NCI-H345 treated with DMSO at 0.1 percent for 48 hours (cell line): Measurements from ENCODE around the gene ATAD1.
"Not testable (repeated sequence)": the region's sequence is repeated elsewhere in the genome, so short reads cannot be mapped to it uniquely, and the experiment has no call there.

ENCODE experiments used
- DNase-seq: peaks from one replicate; lab custom pipeline; 2025; ENCODE audit not compliant: unreplicated experiment; lab: John Stamatoyannopoulos, UW

ATAD1 gene

GRCh38 chr10:87759551-87759950 is 58.5 kb downstream of the ATAD1 start:
- no peak for DNase-seq

- DNase-seq, result no peak
Observed at GRCh38 chr10:87757685-87758084, 60.3 kb downstream of the ATAD1 start.

DNA sequence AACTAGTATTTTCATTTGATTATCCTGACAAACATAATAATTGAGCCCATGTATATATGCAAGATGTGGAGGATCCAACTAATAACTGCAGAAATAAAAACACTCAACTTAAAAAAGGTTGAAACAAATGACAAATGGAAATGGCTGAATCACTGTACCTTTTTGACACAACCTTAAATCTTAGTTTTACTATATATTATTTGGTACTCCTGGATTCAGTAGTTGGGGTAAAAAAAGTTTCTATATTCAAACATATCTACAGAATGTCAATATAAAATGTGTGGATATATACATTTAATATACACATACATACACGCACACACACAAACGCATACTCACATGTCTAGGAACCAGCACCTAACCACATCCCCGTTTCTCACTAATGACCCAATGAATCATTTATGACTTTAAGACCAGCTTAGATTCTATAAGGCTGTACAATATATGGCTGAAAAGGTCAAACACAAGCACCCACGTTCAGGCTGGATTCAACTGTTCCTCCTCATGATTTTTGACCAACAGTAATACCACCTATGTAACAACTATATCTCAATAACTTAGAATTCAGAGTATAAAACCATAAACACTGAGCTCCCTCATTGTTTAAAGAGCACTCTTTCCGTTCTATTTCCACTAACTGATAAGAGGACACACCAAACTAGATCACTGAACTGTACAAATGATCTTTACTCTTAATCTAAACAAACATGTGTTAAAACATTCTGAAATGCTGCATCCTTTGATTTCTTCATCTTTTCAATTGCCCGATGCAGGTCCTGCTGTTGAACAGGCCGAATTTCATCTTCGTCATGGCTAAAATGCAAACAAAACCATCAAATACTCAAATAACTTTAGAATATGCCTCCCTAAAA is 63.8 kb downstream of the ATAD1 start:
- DNase-seq, result no peak

GRCh38 chr10:87752566-87752965 is 65.5 kb downstream of the ATAD1 start:
- DNase-seq, result no peak

GRCh38 chr10:87751274-87751673 is 66.8 kb downstream of the ATAD1 start:
- no peak for DNase-seq

DNA sequence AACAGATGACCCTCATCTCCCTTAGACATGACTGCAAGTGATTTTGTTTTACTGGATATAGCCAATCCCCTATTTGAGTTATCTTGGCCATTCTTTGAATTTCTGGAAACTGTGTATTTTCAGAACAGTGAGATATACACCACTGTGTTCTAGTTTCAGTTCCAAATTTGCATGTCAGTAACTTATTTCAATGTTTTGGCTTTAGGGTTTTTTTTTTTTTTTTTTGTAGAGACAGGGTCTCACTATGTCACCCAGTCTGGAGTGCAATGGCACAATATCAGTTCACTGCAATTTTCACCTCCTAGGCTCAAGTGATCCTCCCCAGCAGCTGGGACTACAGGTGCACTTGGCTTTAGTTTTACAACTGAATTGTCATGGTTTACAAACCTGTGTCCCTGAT is 67.2 kb downstream of the ATAD1 start:
- DNase-seq, result no peak

- no peak for DNase-seq
Observed at GRCh38 chr10:87750001-87750671, 67.9 kb downstream of the ATAD1 start.

DNA sequence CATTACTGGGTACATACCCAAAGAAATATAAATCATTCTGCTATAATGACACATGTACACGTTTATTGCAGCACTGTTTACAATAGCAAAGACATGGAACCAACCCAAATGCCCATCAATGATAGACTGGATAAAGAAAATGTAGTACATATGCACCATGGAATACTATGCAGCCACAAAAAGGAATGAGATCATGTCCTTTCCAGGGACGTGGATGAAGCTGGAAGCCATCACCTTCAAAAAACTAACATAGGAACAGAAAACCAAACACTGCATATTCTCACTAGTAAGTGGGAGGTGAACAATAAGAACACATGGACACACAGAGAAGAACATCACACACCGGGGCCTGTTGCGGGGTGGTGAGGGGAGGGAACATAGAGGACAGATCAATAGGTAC is 69.8 kb downstream of the ATAD1 start:
- DNase-seq, result not testable (repeated sequence)

DNA sequence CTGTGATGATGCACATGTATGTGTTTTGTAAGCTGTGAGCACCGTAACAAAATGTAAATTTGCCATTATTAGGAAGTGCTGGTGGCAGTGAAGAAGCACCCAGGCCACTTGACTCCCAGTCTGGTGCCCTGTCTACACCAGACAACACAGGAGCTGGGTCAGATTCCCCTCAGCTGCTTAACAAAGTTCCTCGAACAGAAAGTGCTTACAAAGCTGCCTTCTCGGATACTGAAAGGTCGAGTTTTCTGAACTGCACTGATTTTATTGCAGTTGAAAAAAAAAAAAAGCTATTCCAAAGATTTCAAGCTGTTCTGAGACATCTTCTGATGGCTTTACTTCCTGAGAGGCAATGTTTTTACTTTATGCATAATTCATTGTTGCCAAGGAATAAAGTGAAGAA is 71.1 kb downstream of the ATAD1 start:
- no peak for DNase-seq

DNA sequence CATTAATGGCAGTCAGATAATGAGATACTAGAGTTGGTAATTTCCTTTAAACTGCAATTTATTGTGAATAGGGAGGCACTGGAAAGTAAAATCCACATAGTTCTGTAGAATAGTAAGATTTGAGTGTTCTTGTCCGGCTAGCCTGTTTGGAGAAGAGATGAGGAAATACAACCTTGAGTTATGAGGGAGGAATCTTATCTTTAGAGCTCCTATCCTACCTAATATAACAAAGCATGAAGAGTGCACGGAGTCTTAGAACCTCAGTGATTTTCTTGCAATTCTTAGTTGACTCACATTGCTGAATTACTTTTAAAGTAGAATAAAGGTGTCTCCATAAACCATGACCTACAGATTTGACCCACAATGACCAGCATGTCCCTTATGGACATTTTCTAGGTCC is 73.4 kb downstream of the ATAD1 start:
- no peak for DNase-seq

DNA sequence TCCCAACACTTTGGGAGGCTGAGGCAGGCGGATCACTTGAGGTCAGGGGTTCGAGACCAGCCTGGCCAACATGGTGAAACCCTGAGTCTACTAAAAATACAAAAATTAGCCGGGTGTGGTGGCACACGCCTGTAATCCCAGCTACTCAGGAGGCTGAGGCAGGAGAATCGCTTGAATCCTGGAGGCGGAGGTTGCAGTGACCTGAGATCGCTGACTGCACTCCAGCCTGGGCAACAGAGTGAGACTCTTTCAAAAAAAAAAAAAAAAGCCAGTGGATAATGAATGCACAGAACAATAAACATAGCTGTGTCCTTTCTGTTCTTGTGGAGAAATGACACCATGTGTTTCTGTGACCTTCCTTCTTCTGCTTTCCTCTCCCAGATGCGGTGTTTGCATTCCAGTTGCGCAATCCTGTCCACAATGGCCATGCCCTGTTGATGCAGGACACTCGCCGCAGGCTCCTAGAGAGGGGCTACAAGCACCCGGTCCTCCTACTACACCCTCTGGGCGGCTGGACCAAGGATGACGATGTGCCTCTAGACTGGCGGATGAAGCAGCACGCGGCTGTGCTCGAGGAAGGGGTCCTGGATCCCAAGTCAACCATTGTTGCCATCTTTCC is 74.9 kb downstream of the ATAD1 start:
- DNase-seq, result not testable (repeated sequence)

DNA sequence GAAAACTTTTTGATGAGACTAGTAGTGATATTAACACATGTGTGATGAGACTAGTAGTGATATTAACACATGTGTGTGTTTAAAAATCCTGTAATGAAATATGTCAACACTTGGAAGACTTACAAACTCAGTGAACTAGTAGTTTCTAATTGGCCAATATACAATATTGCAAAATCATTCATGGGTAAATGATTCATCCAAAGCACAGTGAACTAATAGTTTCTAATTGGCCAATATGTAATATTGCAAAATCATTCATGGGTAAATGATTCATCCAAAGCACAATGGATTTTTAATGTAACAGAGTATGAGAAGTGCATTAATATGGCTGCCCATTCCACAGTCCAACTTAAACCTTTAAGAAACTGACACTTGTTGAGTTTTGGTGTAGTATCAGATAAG is 77.8 kb downstream of the ATAD1 start:
- DNase-seq, result no peak

DNA sequence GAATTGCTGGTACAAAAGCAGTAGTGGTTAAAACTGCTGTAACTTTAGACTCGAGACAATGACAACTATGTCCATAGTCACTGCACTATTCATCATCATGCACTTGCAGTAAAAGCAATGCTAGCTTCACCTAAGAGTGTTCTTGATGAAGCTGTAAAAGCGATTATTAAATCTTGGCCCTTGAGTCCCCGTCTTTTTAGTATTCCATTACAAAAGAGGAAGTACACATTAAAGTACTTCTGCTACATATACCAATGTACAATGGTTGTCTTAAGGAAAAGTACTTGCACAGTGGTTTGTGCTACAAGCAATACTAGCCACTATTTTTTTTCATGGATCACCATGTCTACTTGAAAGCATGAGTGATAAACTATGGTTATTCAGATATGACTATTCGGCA is 78.3 kb downstream of the ATAD1 start:
- no peak for DNase-seq

GRCh38 chr10:87738253-87738652 is 79.8 kb downstream of the ATAD1 start:
- DNase-seq, result not testable (repeated sequence)

DNA sequence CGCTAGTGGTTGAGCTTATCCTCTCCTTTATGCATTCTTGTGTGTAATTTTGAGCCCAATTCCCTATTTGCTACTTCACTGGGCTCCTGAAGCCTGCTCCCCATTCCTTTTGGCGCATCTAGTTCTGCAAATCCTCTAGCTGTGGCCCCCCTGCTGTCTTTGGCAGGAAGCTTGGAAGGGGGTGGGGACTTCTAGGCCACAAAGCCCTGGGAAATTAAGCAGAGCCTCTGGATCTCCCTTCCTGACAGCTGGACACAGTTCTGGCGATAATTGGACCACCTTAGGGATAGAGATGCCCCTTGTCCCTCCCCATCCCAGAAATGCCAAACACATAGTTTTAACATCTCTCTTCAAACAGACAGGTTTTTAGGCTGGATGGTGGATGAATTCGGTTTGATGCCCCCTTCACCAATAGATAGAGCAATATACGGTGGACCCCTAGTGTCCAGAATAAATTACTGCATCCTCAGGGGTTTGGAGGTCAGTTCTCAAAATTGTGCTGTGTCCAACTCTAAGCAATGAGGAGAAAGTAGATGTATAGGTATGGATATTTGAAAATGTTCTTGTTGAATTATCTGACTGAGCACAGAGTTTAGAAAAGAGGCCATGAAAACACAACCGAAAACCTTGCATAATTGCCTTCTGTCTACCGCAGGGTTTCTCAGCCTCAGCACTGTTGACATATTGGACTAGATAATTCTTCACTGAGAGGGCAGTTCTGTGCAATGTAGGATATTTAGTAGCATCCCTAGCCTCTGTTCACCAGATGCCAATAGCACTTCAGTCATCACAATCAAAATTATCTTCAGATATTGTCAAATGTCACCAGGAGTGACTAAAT is 82.8 kb downstream of the ATAD1 start:
- peak; percentile 44 for DNase-seq

GRCh38 chr10:87733081-87733480 is 84.9 kb downstream of the ATAD1 start:
- DNase-seq, result no peak

DNA sequence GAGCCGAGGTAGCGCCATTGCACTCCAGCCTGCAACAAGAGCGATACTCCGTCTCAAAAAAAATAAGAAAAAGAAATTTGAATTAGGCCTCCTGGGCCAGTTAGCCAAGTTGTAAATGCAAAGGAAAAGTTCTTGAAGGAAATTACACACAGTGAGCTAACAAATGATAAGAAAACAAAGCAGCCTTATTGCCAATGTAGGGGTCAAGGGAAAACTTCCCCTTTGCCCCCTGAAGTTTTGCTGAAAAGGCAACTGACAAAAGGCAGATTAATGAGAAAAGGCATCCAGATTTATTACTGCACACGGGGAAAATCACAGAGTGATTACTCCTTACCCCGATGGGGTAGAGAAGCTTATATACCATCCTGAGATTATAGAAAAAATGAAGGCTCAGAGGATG is 88.1 kb downstream of the ATAD1 start:
- DNase-seq, result no peak

- DNase-seq, result no peak
Observed at GRCh38 chr10:87724789-87725188, 93.2 kb downstream of the ATAD1 start.

DNA sequence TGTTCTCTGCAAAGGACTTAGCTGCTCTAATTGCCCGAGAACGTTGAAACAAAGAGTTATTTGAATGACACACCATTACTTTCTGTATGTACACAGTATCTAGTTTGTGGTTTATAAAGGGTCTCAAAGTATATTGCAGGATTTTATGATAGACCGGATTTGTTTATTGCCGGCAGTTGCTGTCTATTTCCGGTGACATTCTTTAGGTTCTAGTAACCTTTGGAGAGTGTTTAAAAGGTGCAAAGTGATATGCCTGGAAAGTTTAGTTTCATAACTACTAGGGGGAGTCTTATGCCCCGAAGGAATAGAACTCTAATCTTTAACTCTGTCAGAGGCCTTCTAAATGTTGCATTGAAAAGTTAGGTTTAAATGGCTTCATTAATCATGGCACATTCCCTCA is 94.5 kb downstream of the ATAD1 start:
- no peak for DNase-seq

- no peak for DNase-seq
Observed at GRCh38 chr10:87722716-87723115, 95.3 kb downstream of the ATAD1 start.

DNA sequence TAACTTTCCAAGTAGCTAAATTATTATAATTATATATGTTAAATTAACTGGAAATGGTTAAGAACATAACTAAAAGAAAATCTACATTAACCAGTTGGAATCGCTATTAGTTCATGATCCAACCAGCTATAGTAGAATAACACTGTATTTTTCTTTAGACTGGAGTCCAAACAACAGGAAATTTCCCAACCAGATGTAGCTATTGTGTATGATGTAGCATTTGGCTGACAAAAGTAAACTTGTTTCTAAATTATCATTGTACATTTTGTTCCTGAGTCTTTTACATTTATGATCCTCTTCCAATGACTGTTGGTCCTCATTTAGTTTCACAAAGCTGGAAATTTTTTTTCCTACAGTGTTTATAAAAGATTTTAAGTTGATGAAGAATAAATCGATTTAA is 96.2 kb downstream of the ATAD1 start:
- no peak for DNase-seq
